Endothelial cell of umbilical vein (primary cell): Measurements from ENCODE around the gene RNF187. TPM values are rescaled to one million over a fixed set of nuclear protein-coding genes. Genes with fewer than 3 reads are reported as not detected.

ENCODE experiments used
- BruUV-seq: library from RNA; stranded (reverse); fragments of 400-500 nt; replicated peaks from 2 replicates; lab custom pipeline; 2021; lab: Mats Ljungman, UMichigan
- CTCF ChIA-PET: fragments of 300-600, 350-600 bp; sonication (Branson Sonifier 250); formaldehyde crosslinking; loops from one replicate; lab custom pipeline; 2021; ENCODE audit warnings: antibody characterized with exemption, inconsistent platforms; lab: Charles Lee
- POLR2A ChIA-PET: fragments of 300-600, 350-600 bp; sonication (Branson Sonifier 250); formaldehyde crosslinking; loops from one replicate; lab custom pipeline; 2021; ENCODE audit warnings: antibody characterized with exemption, inconsistent platforms; lab: Charles Lee
- DNase-seq: peaks from one replicate; pipeline ENCODE4 v3.0.0-alpha.2; 2011; ENCODE audit warnings: low read depth, low spot score
- FAIRE-seq: peaks from 2 replicates; lab custom pipeline; 2011; peaks lifted over from hg19 to GRCh38; lab: Jason Lieb, UNC
- H2AFZ ChIP-seq: 2 replicates; pipeline ENCODE4 v1.6.0; 2012; ENCODE audit warnings: low read depth, low read length, control low read depth, inconsistent platforms
- H3K27ac ChIP-seq: 2 replicates; pipeline ENCODE4 v1.5.1; 2011; ENCODE audit warnings: low read depth, mild to moderate bottlenecking, control low read depth, low read length, moderate library complexity; ENCODE audit not compliant: insufficient read depth
- H3K27me3 ChIP-seq, 2 experiments: 2 replicates each; pipeline versions ENCODE4 v1.6.0 to v1.6.1; 2011; ENCODE audit warnings: low read length in 2 of 2, mixed read lengths in 1 of 2; ENCODE audit not compliant: control insufficient read depth in 2 of 2, insufficient read depth in 2 of 2
- H3K36me3 ChIP-seq, 2 experiments: 2 replicates in 1 of 2; 3 replicates in 1 of 2; pipeline ENCODE4 v1.5.1; 2011; ENCODE audit warnings: low read length in 2 of 2, mild to moderate bottlenecking in 1 of 2, moderate library complexity in 1 of 2; ENCODE audit not compliant: control insufficient read depth in 2 of 2, insufficient read depth in 2 of 2; ENCODE audit errors: extremely low read depth in 1 of 2
- H3K4me1 ChIP-seq: 3 replicates; pipeline ENCODE4 v1.5.1; 2011; ENCODE audit warnings: mild to moderate bottlenecking, low read length; ENCODE audit not compliant: control insufficient read depth, insufficient read depth; ENCODE audit errors: extremely low read depth
- H3K4me2 ChIP-seq: 2 replicates; pipeline ENCODE4 v1.6.1; 2011; ENCODE audit warnings: low read length, control low read depth, mixed read lengths; ENCODE audit not compliant: insufficient read depth
- H3K4me3 ChIP-seq, 3 experiments: fragments of 200-600 bp in 1 of 3; sonication (generic), shearing (Covaris generic) in 1 of 3; replicated peaks in 1 of 3; 2 replicates each; pipeline ENCODE4 v1.5.1; 2011 to 2016; ENCODE audit warnings: control low read depth in 3 of 3, low read length in 3 of 3, mild to moderate bottlenecking in 2 of 3, inconsistent platforms in 1 of 3, low read depth in 1 of 3, moderate library complexity in 1 of 3; ENCODE audit not compliant: insufficient read depth in 1 of 3
- H3K79me2 ChIP-seq: 2 replicates; pipeline ENCODE4 v1.6.0; 2012; ENCODE audit warnings: low read length, inconsistent platforms; ENCODE audit not compliant: control insufficient read depth, insufficient read depth
- H3K9ac ChIP-seq: replicated peaks from 2 replicates; pipeline ENCODE3; 2011; ENCODE audit warnings: low read length, control low read depth; ENCODE audit not compliant: insufficient read depth; ENCODE audit errors: extremely low read depth
- H3K9me1 ChIP-seq: replicated peaks from 3 replicates; pipeline ENCODE4 v1.6.0; 2011; ENCODE audit warnings: mild to moderate bottlenecking, low read length; ENCODE audit not compliant: control insufficient read depth, insufficient read depth; ENCODE audit errors: extremely low read depth
- H3K9me3 ChIP-seq: replicated peaks from 2 replicates; pipeline ENCODE4 v1.5.1; 2012; ENCODE audit warnings: low read length, inconsistent platforms; ENCODE audit not compliant: control insufficient read depth, insufficient read depth
- H4K20me1 ChIP-seq: replicated peaks from 2 replicates; pipeline ENCODE3; 2011; ENCODE audit warnings: mild to moderate bottlenecking, low read length; ENCODE audit not compliant: control insufficient read depth, insufficient read depth; ENCODE audit errors: extremely low read depth
- EZH2 ChIP-seq: IDR thresholded peaks from 2 replicates; pipeline ENCODE4 v1.6.1; 2012; ENCODE audit warnings: borderline replicate concordance, low read depth, mild to moderate bottlenecking, moderate library complexity, low read length, inconsistent platforms; ENCODE audit not compliant: severe bottlenecking
- GATA2 ChIP-seq: IDR thresholded peaks from 2 replicates; pipeline ENCODE4 v1.7.0; 2011; ENCODE audit warnings: low read depth, mild to moderate bottlenecking, moderate library complexity, mixed read lengths, low read length; ENCODE audit not compliant: insufficient read length, insufficient read depth
- JUN ChIP-seq: IDR thresholded peaks from 2 replicates; pipeline ENCODE4 v1.6.1; 2011; ENCODE audit warnings: borderline replicate concordance, low read depth; ENCODE audit not compliant: insufficient read length, insufficient read depth
- MAX ChIP-seq: IDR thresholded peaks from 2 replicates; pipeline ENCODE4 v1.6.1; 2011; ENCODE audit not compliant: insufficient read depth, insufficient read length
- MYC ChIP-seq: IDR thresholded peaks from one replicate; pipeline ENCODE4 v1.6.1; 2011; ENCODE audit warnings: mild to moderate bottlenecking, low read depth, low read length
- POLR2A ChIP-seq: IDR thresholded peaks from 2 replicates; pipeline ENCODE4 v1.6.1; 2012; ENCODE audit warnings: low read depth, mild to moderate bottlenecking, control low read depth, low read length
- POLR2AphosphoS5 ChIP-seq: IDR thresholded peaks from 2 replicates; pipeline ENCODE4 v1.6.1; 2012; ENCODE audit warnings: low read depth, mild to moderate bottlenecking, control low read depth, low read length, moderate library complexity; ENCODE audit not compliant: insufficient read depth
- dilution Hi-C: fragments of 300-500 bp; cut with MboI; formaldehyde crosslinking; loops from one replicate; pipeline ENCODE4 v1.15.0; 2019; ENCODE audit warnings: low sequenced_read_pairs; ENCODE audit not compliant: extremely low pct_ligation_motif_present
- intact Hi-C: fragments of 100-400 bp; cut with micrococcal nuclease; formaldehyde crosslinking; loops from one replicate; pipeline ENCODE4 v1.10.0; 2022
- polyA plus RNA-seq, 4 experiments: library from polyadenylated mRNA; depleted of rRNA in 3 of 4; stranded (reverse) in 3 of 4; unstranded in 1 of 4; fragments of >200 nt; gene quantifications; 2 replicates each; pipeline versions ENCODE4 v1.2.1 to v1.2.3, GENCODE V29; 2011 to 2012; ENCODE audit warnings: missing spikeins in 1 of 4
- total RNA-seq: library from RNA; stranded (reverse); gene quantifications from 2 replicates; pipeline ENCODE4 v1.2.3, GENCODE V29; 2021

Gene RNF187
- total and polyA plus RNA-seq, 2 donors (not counting 3 experiments of a cell fraction or from before 2014, with no cell fraction given) = 48.0 to 86.4 TPM

- no peaks in the 10 kb centered on the region for H3K36me3 ChIP-seq
- dilution Hi-C loops (no loop called here), intact Hi-C loops (no loop called here)
- no TSS peak for BruUV-seq
- no peaks in the 10 kb centered on the region for H3K9me3 ChIP-seq
- H3K4me3 ChIP-seq = no peak overlapping the region
- ChIA-PET POLR2A (no interaction called here), CTCF (no interaction called here)
- no peaks in the 10 kb centered on the region for H4K20me1 ChIP-seq
- FAIRE-seq (no peak), DNase-seq (no peak)
- no peaks in the 10 kb centered on the region for H3K9me1 ChIP-seq
- no peak overlapping the region for H2AFZ ChIP-seq
- H3K4me2 ChIP-seq = no peak overlapping the region
- no peaks in the 10 kb centered on the region for H3K4me1 ChIP-seq
- TF ChIP-seq MYC = no peak
- no peak for TF ChIP-seq JUN
- H3K27me3 ChIP-seq = peaks cover 5 to 9% of the 10 kb centered on the region in 2 experiments
- H3K9ac ChIP-seq = no peak overlapping the region
- no peaks in the 10 kb centered on the region for H3K79me2 ChIP-seq
- no peak overlapping the region for H3K27ac ChIP-seq
Observed at GRCh38 chr1:228510101-228510802, 23.1 kb downstream of the RNF187 start.

- Histone ChIP-seq H3K4me2 (no peak overlapping the region), H3K9me3 (no peaks in the 10 kb centered on the region), H4K20me1 (no peaks in the 10 kb centered on the region), H2AFZ (no peak overlapping the region), H3K9me1 (no peaks in the 10 kb centered on the region), H3K9ac (no peak overlapping the region), H3K4me3 (no peak overlapping the region), H3K4me1 (no peaks in the 10 kb centered on the region), H3K36me3 (no peaks in the 10 kb centered on the region), H3K79me2 (no peaks in the 10 kb centered on the region), H3K27me3 (peaks cover 5 to 12% of the 10 kb centered on the region in 2 experiments), H3K27ac (no peak overlapping the region)
- dilution Hi-C loops = no loop called here
- ChIA-PET POLR2A (no interaction called here), CTCF (interaction anchor here (0.8 to 0.9 kb wide), 2 partner anchors 22 to 39 kb away, joined by 3 to 4 read pairs; no protein-coding TSS in a partner anchor)
- BruUV-seq = no TSS peak
- FAIRE-seq = no peak
- intact Hi-C loops = no loop called here
- no peak for DNase-seq
- TF ChIP-seq POLR2A (no peak), EZH2 (no peak), GATA2 (no peak), MAX (no peak), POLR2AphosphoS5 (no peak)
Observed at GRCh38 chr1:228510803-228511413, 23.7 kb downstream of the RNF187 start.
